Mesenchymal stem cell (in vitro differentiated cells and primary cell): ENCODE data around the gene PHACTR2. TPM values are rescaled to one million over a fixed set of nuclear protein-coding genes. Genes with fewer than 3 reads are reported as not detected.

Experiments
- DNase-seq: peaks from one replicate; pipeline ENCODE4 v3.0.0-alpha.2; 2013
- H2AFZ ChIP-seq: one replicate; pipeline ENCODE4 v1.6.1; 2013; ENCODE audit warnings: low read depth, mild to moderate bottlenecking, control low read depth, inconsistent platforms, low read length, moderate library complexity
- H2AK5ac ChIP-seq: 2 replicates; pipeline ENCODE4 v1.6.1; 2013; ENCODE audit warnings: low read length, moderate library complexity, mild to moderate bottlenecking, inconsistent platforms; ENCODE audit not compliant: severe bottlenecking
- H2BK120ac ChIP-seq: one replicate; pipeline ENCODE4 v1.6.1; 2013; ENCODE audit warnings: low read depth, mild to moderate bottlenecking, inconsistent platforms, low read length, moderate library complexity
- H2BK12ac ChIP-seq, 2 experiments: one replicate each; pipeline ENCODE4 v1.6.1; 2013; ENCODE audit warnings: inconsistent platforms in 2 of 2, low read length in 2 of 2, mild to moderate bottlenecking in 2 of 2, moderate library complexity in 2 of 2, control low read depth in 1 of 2
- H2BK15ac ChIP-seq: one replicate; pipeline ENCODE4 v1.6.1; 2013; ENCODE audit warnings: mild to moderate bottlenecking, low read depth, inconsistent platforms; ENCODE audit not compliant: poor library complexity, severe bottlenecking
- H2BK5ac ChIP-seq: 2 replicates; pipeline ENCODE4 v1.6.1; 2013; ENCODE audit warnings: low read depth, mild to moderate bottlenecking, low read length, control low read depth, inconsistent platforms; ENCODE audit not compliant: poor library complexity, severe bottlenecking
- H3K14ac ChIP-seq, 2 experiments: one replicate each; pipeline ENCODE4 v1.6.1; 2013; ENCODE audit warnings: inconsistent platforms in 2 of 2, low read length in 2 of 2, control low read depth in 1 of 2, mild to moderate bottlenecking in 1 of 2, moderate library complexity in 1 of 2
- H3K18ac ChIP-seq, 2 experiments: one replicate each; pipeline ENCODE4 v1.6.1; 2013; ENCODE audit warnings: inconsistent platforms in 2 of 2, low read length in 2 of 2, control low read depth in 1 of 2, low read depth in 1 of 2, mild to moderate bottlenecking in 1 of 2
- H3K23ac ChIP-seq, 2 experiments: one replicate each; pipeline ENCODE4 v1.6.1; 2013; ENCODE audit warnings: inconsistent platforms in 2 of 2, low read length in 2 of 2, mild to moderate bottlenecking in 2 of 2, moderate library complexity in 2 of 2, control low read depth in 1 of 2
- H3K27ac ChIP-seq: 2 replicates; pipeline ENCODE4 v1.5.1; 2013; ENCODE audit warnings: mild to moderate bottlenecking, moderate library complexity, low read length, control low read depth, inconsistent platforms; ENCODE audit not compliant: poor library complexity, severe bottlenecking
- H3K27me3 ChIP-seq, 2 experiments: 2 replicates each; pipeline versions ENCODE4 v1.6.1 to v1.7.0; 2013; ENCODE audit warnings: low read length in 2 of 2, mild to moderate bottlenecking in 2 of 2, moderate library complexity in 2 of 2, control low read depth in 1 of 2, inconsistent platforms in 1 of 2; ENCODE audit not compliant: control insufficient read depth in 1 of 2, insufficient read depth in 1 of 2
- H3K36me3 ChIP-seq, 2 experiments: 2 replicates each; pipeline versions ENCODE4 v1.6.1 to v1.7.0; 2013; ENCODE audit warnings: low read length in 2 of 2, control low read depth in 1 of 2, inconsistent platforms in 1 of 2, low read depth in 1 of 2, mild to moderate bottlenecking in 1 of 2; ENCODE audit not compliant: insufficient read depth in 2 of 2, control insufficient read depth in 1 of 2
- H3K4ac ChIP-seq, 2 experiments: one replicate each; pipeline ENCODE4 v1.6.1; 2013; ENCODE audit warnings: inconsistent platforms in 2 of 2, low read length in 2 of 2, mild to moderate bottlenecking in 2 of 2, moderate library complexity in 2 of 2, control low read depth in 1 of 2, low read depth in 1 of 2
- H3K4me1 ChIP-seq: 2 replicates; pipeline ENCODE4 v1.6.1; 2013; ENCODE audit warnings: low read depth, low read length, control low read depth; ENCODE audit not compliant: control insufficient read depth, insufficient read depth
- H3K4me2 ChIP-seq: 2 replicates; pipeline ENCODE4 v1.6.1; 2013; ENCODE audit warnings: low read length, mild to moderate bottlenecking, inconsistent platforms; ENCODE audit not compliant: poor library complexity, severe bottlenecking
- H3K4me3 ChIP-seq, 2 experiments: 2 replicates each; pipeline versions ENCODE4 v1.5.1 to v1.7.0; 2013; ENCODE audit warnings: low read length in 2 of 2, mild to moderate bottlenecking in 2 of 2, control low read depth in 1 of 2, low read depth in 1 of 2; ENCODE audit not compliant: insufficient read depth in 1 of 2
- H3K79me1 ChIP-seq: replicated peaks from 2 replicates; pipeline ENCODE4 v1.6.1; 2013; ENCODE audit warnings: mild to moderate bottlenecking, control low read depth, low read length, inconsistent platforms; ENCODE audit not compliant: poor library complexity, severe bottlenecking
- H3K9ac ChIP-seq: 2 replicates; pipeline ENCODE4 v1.7.0; 2013; ENCODE audit warnings: mild to moderate bottlenecking, low read length, moderate library complexity
- H3K9me3 ChIP-seq: 2 replicates; pipeline ENCODE4 v1.7.0; 2013; ENCODE audit warnings: mild to moderate bottlenecking, low read length; ENCODE audit not compliant: control insufficient read depth
- H4K8ac ChIP-seq: one replicate; pipeline ENCODE4 v1.6.1; 2013; ENCODE audit warnings: inconsistent platforms, mild to moderate bottlenecking, low read length, moderate library complexity
- H4K91ac ChIP-seq: one replicate; pipeline ENCODE4 v1.6.1; 2013; ENCODE audit warnings: mild to moderate bottlenecking, low read length, inconsistent platforms
- WGBS: methylation state at CpG from one replicate; pipeline ENCODE4 v1.1.7; 2013; ENCODE audit warnings: mixed read lengths; 5-methylcytosine and 5-hydroxymethylcytosine counted together
- small RNA-seq: library from polyadenylated mRNA; stranded (forward); fragments of <200 nt; extraction: miRNeasy Mini kit (QIAGEN cat#:217004); gene quantifications from one replicate; pipeline ENCODE3, GENCODE V24; 2013; ENCODE audit warnings: low read depth

Gene PHACTR2

DNA sequence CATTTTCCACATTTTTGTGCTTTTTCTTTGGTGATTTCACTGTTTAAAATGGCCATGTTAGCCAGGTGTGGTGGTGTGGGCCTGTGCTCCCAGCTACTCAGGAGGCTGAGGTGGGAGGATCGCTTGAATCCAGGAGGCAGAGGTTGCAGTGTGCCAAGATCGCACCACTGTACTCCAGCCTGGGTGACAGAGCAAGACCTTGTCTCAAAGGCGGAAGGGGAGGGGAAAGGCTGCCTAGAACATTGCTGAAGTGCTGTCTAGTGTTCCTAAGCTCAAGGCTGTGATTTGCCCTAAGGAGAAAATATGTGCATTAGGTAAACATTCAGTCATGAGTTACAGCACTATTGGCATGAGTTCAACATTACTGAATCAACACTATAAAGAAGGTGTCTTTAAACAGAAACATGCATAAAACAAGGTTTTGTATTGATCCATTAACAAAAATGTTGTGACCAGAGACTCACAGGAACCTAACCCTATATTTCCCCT lies 200.6 kb downstream of the PHACTR2 start:
- Histone ChIP-seq H3K4me3 (no peak overlapping the region), H2BK15ac (no peak overlapping the region), H2BK120ac (no peak overlapping the region), H3K4me1 (no peaks in the 10 kb centered on the region), H3K9ac (no peak overlapping the region), H2AK5ac (no peak overlapping the region), H3K27ac (no peak overlapping the region), H3K27me3 (no peaks in the 10 kb centered on the region), H3K23ac (no peak overlapping the region), H3K36me3 (no peaks in the 10 kb centered on the region), H3K4ac (no peak overlapping the region), H3K18ac (no peak overlapping the region), H4K91ac (no peak overlapping the region), H3K4me2 (no peak overlapping the region), H3K79me1 (no peaks in the 10 kb centered on the region), H4K8ac (no peak overlapping the region), H3K14ac (no peak overlapping the region), H2BK5ac (no peak overlapping the region), H2BK12ac (no peak overlapping the region), H2AFZ (no peak overlapping the region), H3K9me3 (peaks cover 12% of the 10 kb centered on the region)
- DNase-seq: no peak
- whole genome bisulfite sequencing: 97% methylated on average over 3 of the region's 3 CpGs

DNA sequence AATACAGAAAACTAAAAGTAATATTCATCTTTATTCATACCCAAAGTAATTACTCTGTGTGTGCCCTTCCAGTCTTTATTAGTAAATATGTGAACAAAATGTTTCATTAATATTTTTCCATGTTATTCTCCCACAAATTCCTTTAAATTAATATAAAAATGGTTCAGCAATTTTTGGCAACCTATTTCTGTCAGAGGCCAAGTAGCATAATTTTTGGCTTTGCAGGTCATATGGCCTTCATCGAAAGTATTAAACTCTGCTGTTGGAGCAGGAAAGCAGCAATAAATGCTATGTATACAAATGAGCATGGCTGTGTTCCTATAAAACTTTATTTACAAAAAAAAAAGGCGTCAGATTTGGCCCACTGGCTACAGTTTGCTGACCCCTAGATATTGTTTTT lies 202.6 kb downstream of the PHACTR2 start:
- 89% methylated on average over 1 of the region's 2 CpGs for WGBS
- H3K4me3 ChIP-seq: no peak overlapping the region
- no peak overlapping the region for H3K27ac ChIP-seq
- H2BK120ac ChIP-seq: no peak overlapping the region
- no peak overlapping the region for H2BK15ac ChIP-seq
- H3K23ac ChIP-seq: no peak overlapping the region
- H3K18ac ChIP-seq: no peak overlapping the region
- no peak overlapping the region for H3K9ac ChIP-seq
- H2AFZ ChIP-seq: no peak overlapping the region
- no peak overlapping the region for H4K8ac ChIP-seq
- no peak overlapping the region for H3K4ac ChIP-seq
- H2BK12ac ChIP-seq: no peak overlapping the region
- H3K14ac ChIP-seq: no peak overlapping the region
- no peaks in the 10 kb centered on the region for H3K27me3 ChIP-seq
- H2BK5ac ChIP-seq: no peak overlapping the region
- no peak overlapping the region for H3K4me2 ChIP-seq
- H3K9me3 ChIP-seq: peaks cover 8% of the 10 kb centered on the region
- H3K4me1 ChIP-seq: no peaks in the 10 kb centered on the region
- H4K91ac ChIP-seq: no peak overlapping the region
- no peaks in the 10 kb centered on the region for H3K36me3 ChIP-seq
- no peak for DNase-seq
- no peak overlapping the region for H2AK5ac ChIP-seq
- no peaks in the 10 kb centered on the region for H3K79me1 ChIP-seq

Small RNAs within 50 kb of the gene (small RNA-seq; reads per million reads assigned to genes)
- gene ZC2HC1B: not detected
